B cell (primary cell): ENCODE data around the gene CCL22. TPM values are rescaled to one million over a fixed set of nuclear protein-coding genes. Genes with fewer than 3 reads are reported as not detected.
"Not testable (repeated sequence)": the region's sequence is repeated elsewhere in the genome, so short reads cannot be mapped to it uniquely, and the experiment has no call there.

Source experiments
- ATAC-seq: fragments of 200-7000 bp; cut with Tn5 transposase; one replicate; pipeline ENCODE4 v1.10.0; 2021; ENCODE audit warnings: low read depth, mild to moderate bottlenecking, moderate number of reproducible peaks, moderate library complexity
- CTCF ChIA-PET: fragments of 350-600 bp; sonication (Branson Sonifier 250); formaldehyde crosslinking; loops from one replicate; lab custom pipeline; 2021; ENCODE audit warnings: antibody characterized with exemption, inconsistent platforms; lab: Charles Lee
- POLR2A ChIA-PET: fragments of 350-600 bp; sonication (Branson Sonifier 250); formaldehyde crosslinking; loops from one replicate; lab custom pipeline; 2021; ENCODE audit warnings: antibody characterized with exemption; lab: Charles Lee
- DNase-seq: peaks from one replicate; pipeline ENCODE4 v3.0.0; 2013
- H2AFZ ChIP-seq: 2 replicates; pipeline ENCODE4 v1.6.1; 2012; ENCODE audit warnings: mild to moderate bottlenecking, low read depth, low read length; ENCODE audit not compliant: insufficient read depth, poor library complexity, severe bottlenecking
- H3K27ac ChIP-seq, 2 donors: 1 replicate in 1 of 2; 2 replicates in 1 of 2; pipeline ENCODE4 v1.5.1; 2012 to 2013; ENCODE audit warnings: low read length in 2 of 2, mild to moderate bottlenecking in 2 of 2, moderate library complexity in 1 of 2
- H3K27me3 ChIP-seq, 4 experiments: fragments of 200-600 bp in 1 of 4; sonication (generic) in 1 of 4; replicated peaks in 1 of 4; 1 replicate in 2 of 4; 2 replicates in 2 of 4; pipeline versions ENCODE4 v1.6.1 to v1.7.0; 2013 to 2016; ENCODE audit warnings: low read length in 3 of 4, mild to moderate bottlenecking in 2 of 4, mixed read lengths in 1 of 4, moderate library complexity in 1 of 4; ENCODE audit not compliant: insufficient read depth in 4 of 4, control insufficient read depth in 3 of 4; ENCODE audit errors: control extremely low read depth in 1 of 4
- H3K36me3 ChIP-seq, 2 experiments: replicated peaks in 1 of 2; 1 replicate in 1 of 2; 2 replicates in 1 of 2; pipeline versions ENCODE4 v1.6.1 to v1.7.1; 2013; ENCODE audit warnings: low read length in 1 of 2; ENCODE audit not compliant: insufficient read depth in 2 of 2, control insufficient read depth in 1 of 2; ENCODE audit errors: control extremely low read depth in 1 of 2, extremely low read depth in 1 of 2
- H3K4me1 ChIP-seq, 2 donors: fragments of 200-600 bp in 1 of 2; sonication (generic) in 1 of 2; 1 replicate in 1 of 2; 2 replicates in 1 of 2; pipeline versions ENCODE4 v1.5.1 to v1.6.1; 2013 to 2017; ENCODE audit warnings: low read length in 2 of 2; ENCODE audit not compliant: control insufficient read depth in 2 of 2, insufficient read depth in 2 of 2
- H3K4me2 ChIP-seq: replicated peaks from 2 replicates; pipeline ENCODE3; 2012; ENCODE audit warnings: mild to moderate bottlenecking, low read depth, low read length; ENCODE audit not compliant: poor library complexity, severe bottlenecking
- H3K4me3 ChIP-seq, 5 experiments: fragments of 200-600 bp in 1 of 5; sonication (generic) in 1 of 5; 1 replicate in 3 of 5; 2 replicates in 2 of 5; pipeline versions ENCODE4 v1.5.1 to v1.7.0; 2011 to 2016; ENCODE audit warnings: low read length in 4 of 5, mild to moderate bottlenecking in 4 of 5, low read depth in 2 of 5, control low read depth in 1 of 5, moderate library complexity in 1 of 5; ENCODE audit not compliant: insufficient read depth in 1 of 5; ENCODE audit errors: control extremely low read depth in 1 of 5, extremely low read depth in 1 of 5
- H3K79me2 ChIP-seq: fragments of 200-600 bp; sonication (generic); one replicate; pipeline ENCODE4 v1.6.0; 2016; ENCODE audit warnings: low read length; ENCODE audit not compliant: control insufficient read depth, insufficient read depth
- H3K9ac ChIP-seq: fragments of 200-600 bp; sonication (generic); 2 replicates; pipeline ENCODE4 v1.6.1; 2017; ENCODE audit warnings: mild to moderate bottlenecking, low read length, moderate library complexity
- H3K9me3 ChIP-seq, 3 donors: one replicate each; pipeline versions ENCODE4 v1.6.1 to v1.7.1; 2013; ENCODE audit warnings: low read length in 2 of 3; ENCODE audit not compliant: control insufficient read depth in 2 of 3, insufficient read depth in 1 of 3; ENCODE audit errors: control extremely low read depth in 1 of 3
- H4K20me1 ChIP-seq: 2 replicates; pipeline ENCODE4 v1.6.0; 2012; ENCODE audit warnings: mild to moderate bottlenecking, low read length; ENCODE audit not compliant: insufficient read depth, control insufficient read depth, poor library complexity, severe bottlenecking
- H3K27ac Mint-ChIP-seq: one replicate; pipeline ENCODE4 v1.8.0; 2021; ENCODE audit warnings: mixed read lengths
- H3K27me3 Mint-ChIP-seq: one replicate; pipeline ENCODE4 v1.8.0; 2021; ENCODE audit warnings: mixed read lengths
- H3K4me1 Mint-ChIP-seq: one replicate; pipeline ENCODE4 v1.8.0; 2021; ENCODE audit warnings: mixed read lengths
- H3K4me3 Mint-ChIP-seq: one replicate; pipeline ENCODE4 v1.8.0; 2021; ENCODE audit warnings: mixed read lengths
- H3K9me3 Mint-ChIP-seq: one replicate; pipeline ENCODE4 v1.8.0; 2022; ENCODE audit warnings: mixed read lengths; ENCODE audit not compliant: insufficient read depth
- CTCF ChIP-seq: fragments of 200-600 bp; IDR thresholded peaks from one replicate; pipeline ENCODE4 v1.8.0; 2022; ENCODE audit warnings: antibody characterized with exemption, mild to moderate bottlenecking
- EZH2 ChIP-seq: IDR thresholded peaks from 2 replicates; pipeline ENCODE4 v1.6.1; 2012; ENCODE audit warnings: borderline replicate concordance, low read depth, mild to moderate bottlenecking, moderate library complexity, low read length; ENCODE audit not compliant: insufficient read depth, poor library complexity, severe bottlenecking
- WGBS: methylation state at CpG from one replicate; pipeline ENCODE4 v1.1.5; 2013; ENCODE audit warnings: missing lambda C conversion rate; ENCODE audit not compliant: insufficient coverage; 5-methylcytosine and 5-hydroxymethylcytosine counted together
- intact Hi-C: fragments of 100-400 bp; cut with micrococcal nuclease; formaldehyde crosslinking; loops from one replicate; pipeline ENCODE4 v1.10.0; 2022
- polyA plus RNA-seq: library from polyadenylated mRNA; depleted of rRNA; stranded (reverse); fragments of >200 nt; gene quantifications from 2 replicates; pipeline ENCODE4 v1.2.3, GENCODE V29; 2012
- total RNA-seq, 2 donors: library from RNA; stranded (reverse); fragments of 120-200 nt in 1 of 2; gene quantifications; 1 replicate in 1 of 2; 2 replicates in 1 of 2; pipeline versions ENCODE4 v1.2.3 to v1.2.4, GENCODE V29; 2013 to 2022

The CCL22 gene
- total and polyA plus RNA-seq, 2 donors (not counting 1 experiment from before 2014, with no cell fraction given) = 0.04 to 91.5 TPM

- WGBS = 80% methylated on average over 2 of the region's 8 CpGs
- Histone ChIP-seq H3K4me3 (no peak overlapping the region), H3K9me3 (no peaks in the 10 kb centered on the region), H2AFZ (no peak overlapping the region), H3K79me2 (no peaks in the 10 kb centered on the region), H3K36me3 (no peaks in the 10 kb centered on the region), H3K4me1 (peaks cover 22 to 31% of the 10 kb centered on the region in 2 donors), H3K27ac (no peak overlapping the region), H3K4me2 (peak overlapping the region; percentile 4), H3K9ac (no peak overlapping the region), H4K20me1 (no peaks in the 10 kb centered on the region), H3K27me3 (peaks cover 0 to 6% (median 0%) of the 10 kb centered on the region in 4 experiments)
- TF ChIP-seq CTCF = no peak
- TF ChIP-seq EZH2 = no peak
- intact Hi-C loops = loop anchor here (1.0 kb wide), 1 partner anchor 8 kb away; no protein-coding TSS in a partner anchor
- Mint-ChIP-seq H3K4me3 (peak overlapping the region; percentile 52), H3K9me3 (no peaks in the 10 kb centered on the region), H3K27ac (peak overlapping the region; percentile 23), H3K4me1 (peaks cover 40% of the 10 kb centered on the region), H3K27me3 (peaks cover 11% of the 10 kb centered on the region)
- no peak for DNase-seq
- ChIA-PET CTCF (interaction anchor here (1.4 kb wide), 1 partner anchor 75 kb away, joined by 4 read pairs; no protein-coding TSS in a partner anchor), POLR2A (no interaction called here)
- no peak for ATAC-seq
Observed at GRCh38 chr16:57341441-57342303, 16.9 kb upstream of the CCL22 start.

- intact Hi-C loops, H3K9me3 Mint-ChIP-seq, H3K27ac ChIP-seq, H3K27me3 ChIP-seq, H4K20me1 ChIP-seq, H3K4me3 Mint-ChIP-seq, DNase-seq, H3K4me2 ChIP-seq, H3K9ac ChIP-seq, H2AFZ ChIP-seq, H3K36me3 ChIP-seq, H3K4me3 ChIP-seq, H3K79me2 ChIP-seq, H3K9me3 ChIP-seq, H3K27ac Mint-ChIP-seq, ATAC-seq: not testable (repeated sequence)
- peaks cover 46% of the 10 kb centered on the region for H3K4me1 Mint-ChIP-seq
- H3K27me3 Mint-ChIP-seq = peaks cover 16% of the 10 kb centered on the region
- ChIA-PET CTCF (interaction anchor here (1.4 kb wide), 1 partner anchor 74 kb away, joined by 4 read pairs; no protein-coding TSS in a partner anchor), POLR2A (interaction anchor here (0.7 to 1.0 kb wide), 2 partner anchors 13 to 199 kb away, joined by 3 to 4 read pairs; no protein-coding TSS in a partner anchor)
- 98% methylated on average over 7 of the region's 9 CpGs for WGBS
- H3K4me1 ChIP-seq = peaks cover 22 to 31% of the 10 kb centered on the region in 2 donors
Observed at GRCh38 chr16:57342606-57343005, 16.0 kb upstream of the CCL22 start.
